H7 (cell line): Measurements from ENCODE around the gene KIFAP3. TPM values are rescaled to one million over a fixed set of nuclear protein-coding genes. Genes with fewer than 3 reads are reported as not detected.

Source experiments
- total RNA-seq: library from RNA; depleted of rRNA; stranded (reverse); fragments of >200 nt; shearing (Covaris generic); gene quantifications from 2 replicates; pipeline ENCODE4 v1.2.3, GENCODE V29; 2014; rRNA removed

The KIFAP3 gene
- total RNA-seq, 1 experiment from 2014 or later: 8.1 TPM

Other genes with a start within 250 kb of the KIFAP3 start
- 5.9 and 8.5 TPM in 2 replicates for gene SCYL3, start 180.8 kb downstream of the KIFAP3 start, total RNA-seq
- gene NTMT2, start 71.3 kb upstream of the KIFAP3 start, total RNA-seq: 0.28 TPM in 1 of 2 replicates, not detected in the other